LNCaP clone FGC (cell line): Measurements from ENCODE around the gene MIP.

ENCODE experiments used
- DNase-seq: peaks from one replicate; pipeline ENCODE4 v3.0.0-alpha.2; 2011; ENCODE audit warnings: low read depth
- H3K4me3 ChIP-seq: 2 replicates; pipeline ENCODE4 v1.5.1; 2011; ENCODE audit warnings: mild to moderate bottlenecking, low read depth, low read length, control low read depth
- TF ChIP-seq, protein P1 (sequence below): IDR thresholded peaks from 2 replicates; pipeline ENCODE4 v1.5.1; 2012; ENCODE audit warnings: mild to moderate bottlenecking; ENCODE audit not compliant: control insufficient read depth, insufficient read depth; ENCODE audit errors: extremely low read depth

Gene MIP

DNA sequence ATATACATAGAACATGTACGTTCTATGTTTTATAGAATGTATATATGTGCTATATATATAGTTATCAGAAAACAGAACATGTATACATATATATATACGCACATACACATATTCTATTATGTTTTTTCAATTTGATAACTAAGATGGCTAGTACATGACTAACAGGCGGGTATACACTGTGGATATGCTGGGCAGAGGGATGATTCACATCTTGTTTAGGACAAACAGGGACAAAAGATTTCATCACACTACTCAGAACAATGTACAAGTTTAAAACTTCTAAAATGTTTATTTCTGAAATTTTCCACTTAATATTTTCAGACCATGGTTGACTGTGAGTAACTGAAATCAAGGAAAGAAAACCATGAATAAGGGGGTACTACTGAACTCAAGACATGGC, 22.6 kb downstream of the MIP start:
- DNase-seq, result no peak
- TF ChIP-seq, protein P1, sequence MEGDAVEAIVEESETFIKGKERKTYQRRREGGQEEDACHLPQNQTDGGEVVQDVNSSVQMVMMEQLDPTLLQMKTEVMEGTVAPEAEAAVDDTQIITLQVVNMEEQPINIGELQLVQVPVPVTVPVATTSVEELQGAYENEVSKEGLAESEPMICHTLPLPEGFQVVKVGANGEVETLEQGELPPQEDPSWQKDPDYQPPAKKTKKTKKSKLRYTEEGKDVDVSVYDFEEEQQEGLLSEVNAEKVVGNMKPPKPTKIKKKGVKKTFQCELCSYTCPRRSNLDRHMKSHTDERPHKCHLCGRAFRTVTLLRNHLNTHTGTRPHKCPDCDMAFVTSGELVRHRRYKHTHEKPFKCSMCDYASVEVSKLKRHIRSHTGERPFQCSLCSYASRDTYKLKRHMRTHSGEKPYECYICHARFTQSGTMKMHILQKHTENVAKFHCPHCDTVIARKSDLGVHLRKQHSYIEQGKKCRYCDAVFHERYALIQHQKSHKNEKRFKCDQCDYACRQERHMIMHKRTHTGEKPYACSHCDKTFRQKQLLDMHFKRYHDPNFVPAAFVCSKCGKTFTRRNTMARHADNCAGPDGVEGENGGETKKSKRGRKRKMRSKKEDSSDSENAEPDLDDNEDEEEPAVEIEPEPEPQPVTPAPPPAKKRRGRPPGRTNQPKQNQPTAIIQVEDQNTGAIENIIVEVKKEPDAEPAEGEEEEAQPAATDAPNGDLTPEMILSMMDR, result no peak
- no peak overlapping the region for H3K4me3 ChIP-seq

DNA sequence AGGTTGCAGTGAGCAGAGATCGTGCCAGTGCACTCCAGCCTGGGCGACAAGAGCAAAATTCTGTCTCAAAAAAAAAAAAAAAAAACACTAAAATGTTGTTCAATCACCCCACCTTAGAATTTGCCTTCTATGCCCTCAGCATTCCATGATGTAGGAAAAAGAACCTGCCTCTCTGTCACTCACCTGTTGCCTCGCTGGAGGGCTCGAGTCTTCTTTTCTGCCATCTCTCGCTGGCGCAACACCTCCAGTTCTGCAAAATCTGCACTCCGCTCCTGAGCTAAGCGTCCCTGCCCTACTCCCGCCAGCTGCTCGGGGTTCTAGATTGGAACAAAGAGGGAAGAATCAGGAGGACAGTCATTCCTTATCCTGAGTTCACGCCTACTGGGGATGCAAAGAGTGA, 23.2 kb downstream of the MIP start:
- TF ChIP-seq, protein P1, result no peak

GRCh38 chr12:56425940-56426438, 28.5 kb downstream of the MIP start:
- TF ChIP-seq, protein P1, result no peak
- DNase-seq, result no peak
- H3K4me3 ChIP-seq, result no peak overlapping the region

More for the DNA sequence above, 23.2 kb downstream of the MIP start:
- DNase-seq, result no peak
- H3K4me3 ChIP-seq, result no peak overlapping the region

DNA sequence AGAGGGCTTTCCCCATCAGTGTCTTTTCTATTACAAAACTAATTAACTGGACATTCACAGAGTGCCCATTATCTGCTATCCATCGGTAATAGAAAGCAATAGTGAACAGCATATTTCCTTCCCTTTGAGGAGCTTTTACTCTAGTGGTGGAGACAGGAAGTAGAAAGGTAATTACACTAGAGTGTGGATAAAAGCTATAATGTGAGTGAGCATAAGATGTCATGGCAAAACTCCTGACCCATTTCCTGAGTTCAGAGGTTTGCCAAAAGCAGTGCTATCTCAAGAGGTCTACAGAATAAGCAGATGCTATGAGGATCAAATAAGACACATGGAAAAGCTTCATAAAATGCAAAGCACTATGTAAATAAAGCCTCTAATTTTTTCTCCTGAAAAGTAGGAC, 29.3 kb downstream of the MIP start:
- H3K4me3 ChIP-seq, result no peak overlapping the region
- no peak for DNase-seq
- TF ChIP-seq, protein P1, result no peak

DNA sequence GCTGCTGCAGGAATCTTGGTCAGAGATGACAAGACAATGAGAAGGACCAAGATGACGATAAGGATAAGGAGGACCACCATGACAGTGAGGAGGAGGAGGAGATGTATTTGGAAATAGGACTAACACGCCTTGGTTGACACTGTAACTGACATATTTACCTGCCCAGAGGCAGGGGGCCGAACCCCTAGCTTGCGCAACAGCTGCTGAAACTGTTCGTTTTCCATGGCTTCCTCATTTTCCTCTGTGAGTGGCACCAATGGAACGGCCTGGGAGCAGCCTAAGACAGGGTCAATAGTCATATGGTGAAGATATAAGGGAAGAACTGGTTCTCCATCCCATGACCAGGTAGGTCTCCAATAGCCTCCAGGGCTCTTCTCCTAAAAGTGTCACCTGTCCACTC, 34.0 kb downstream of the MIP start:
- DNase-seq, result no peak
- TF ChIP-seq, protein P1, result no peak
- no peak overlapping the region for H3K4me3 ChIP-seq

GRCh38 chr12:56417739-56418138, 36.7 kb downstream of the MIP start:
- H3K4me3 ChIP-seq, result no peak overlapping the region
- no peak for DNase-seq
- TF ChIP-seq, protein P1, result no peak

- no peak for DNase-seq
- TF ChIP-seq, protein P1, result no peak
- H3K4me3 ChIP-seq, result no peak overlapping the region
Observed at GRCh38 chr12:56414401-56414800, 40.1 kb downstream of the MIP start.
